Esophagus muscularis mucosa (tissue), 2 donors: ENCODE measurements around the gene WNT6.
A peak's percentile ranks its signal among the peaks of the same experiment; 100 is the strongest.

Experiments
- POLR2A ChIP-seq: fragments of 450-650 bp; IDR thresholded peaks from one replicate; pipeline ENCODE4 v1.6.1; 2017; ENCODE audit warnings: antibody characterized with exemption, moderate library complexity, mild to moderate bottlenecking, low read depth
- POLR2AphosphoS5 ChIP-seq, 2 donors: sonication (generic); formaldehyde crosslinking; IDR thresholded peaks; one replicate each; pipeline ENCODE4 v1.6.1; 2017; ENCODE audit warnings: antibody characterized with exemption in 2 of 2

GRCh38 chr2:218908721-218909619 lies 49.4 kb downstream of the WNT6 start:
- TF ChIP-seq POLR2A = no peak
- TF ChIP-seq POLR2AphosphoS5 (IDR thresholded peaks at IDR 0.05) = peak in 1 of 2 donors; percentile 70
